CD4-positive, alpha-beta T cell treated with Interleukin-17A for 4 hours (primary cell): ENCODE data around the gene PHACTR3.

Experiments used
- DNase-seq: peaks from one replicate; pipeline ENCODE4 v3.0.0-alpha.2; 2020; ENCODE audit warnings: mixed read lengths

The PHACTR3 gene

DNA sequence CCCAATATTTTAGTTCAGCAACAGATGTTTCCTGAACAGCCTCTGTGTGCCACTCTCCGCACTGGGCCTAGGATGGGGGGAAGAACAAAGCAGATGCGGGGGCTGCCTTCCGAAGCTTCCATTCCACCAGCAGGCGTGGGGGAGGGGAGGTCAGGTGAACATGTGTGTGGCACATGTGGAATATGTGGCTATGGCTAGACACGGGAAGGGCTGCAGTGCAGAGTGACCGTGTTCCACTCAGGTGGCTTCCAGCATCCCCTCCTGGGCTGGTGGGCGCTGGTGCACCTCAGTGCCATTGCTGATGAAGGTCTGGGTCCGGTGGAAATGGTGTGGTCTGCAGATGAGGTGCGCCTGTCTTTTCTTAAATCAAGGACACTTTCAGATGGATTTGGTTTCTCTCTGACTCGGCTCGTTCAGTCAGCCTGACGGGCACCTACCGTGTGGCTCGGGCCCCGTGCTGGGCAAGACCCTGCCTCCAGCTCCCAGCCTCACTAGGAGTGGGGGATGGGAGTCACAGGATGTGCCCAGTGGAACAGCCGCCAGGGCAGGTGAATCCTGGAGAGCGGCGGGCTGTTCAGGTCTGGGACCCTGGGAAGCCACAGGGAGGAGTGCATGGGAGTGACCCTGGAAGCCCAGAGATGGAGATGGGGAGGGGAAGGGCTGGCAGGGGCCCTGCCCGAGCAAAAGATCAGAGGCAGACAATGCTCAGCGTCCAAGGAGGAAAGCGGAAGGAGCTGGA lies 218.1 kb downstream of the PHACTR3 start:
- no peak for DNase-seq

DNA sequence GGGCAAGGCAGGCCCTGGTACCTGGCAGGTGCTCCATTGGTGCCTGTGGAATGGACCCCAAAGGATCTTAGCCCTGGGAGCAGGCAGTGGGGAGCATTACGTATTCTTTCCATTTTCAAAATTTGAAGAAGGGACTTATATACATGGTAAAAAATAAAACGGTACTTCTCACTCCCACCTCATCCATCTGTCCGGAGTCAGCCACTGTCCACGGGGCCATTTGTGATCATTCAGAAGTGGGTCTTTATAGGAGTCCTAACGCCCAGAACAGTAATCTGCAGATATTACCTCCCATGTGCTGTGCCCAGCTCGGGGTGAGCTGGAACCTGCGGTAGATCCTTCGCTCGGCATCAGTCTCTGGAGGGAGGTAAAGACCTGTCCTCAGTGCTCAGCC lies 218.7 kb downstream of the PHACTR3 start:
- no peak for DNase-seq

DNA sequence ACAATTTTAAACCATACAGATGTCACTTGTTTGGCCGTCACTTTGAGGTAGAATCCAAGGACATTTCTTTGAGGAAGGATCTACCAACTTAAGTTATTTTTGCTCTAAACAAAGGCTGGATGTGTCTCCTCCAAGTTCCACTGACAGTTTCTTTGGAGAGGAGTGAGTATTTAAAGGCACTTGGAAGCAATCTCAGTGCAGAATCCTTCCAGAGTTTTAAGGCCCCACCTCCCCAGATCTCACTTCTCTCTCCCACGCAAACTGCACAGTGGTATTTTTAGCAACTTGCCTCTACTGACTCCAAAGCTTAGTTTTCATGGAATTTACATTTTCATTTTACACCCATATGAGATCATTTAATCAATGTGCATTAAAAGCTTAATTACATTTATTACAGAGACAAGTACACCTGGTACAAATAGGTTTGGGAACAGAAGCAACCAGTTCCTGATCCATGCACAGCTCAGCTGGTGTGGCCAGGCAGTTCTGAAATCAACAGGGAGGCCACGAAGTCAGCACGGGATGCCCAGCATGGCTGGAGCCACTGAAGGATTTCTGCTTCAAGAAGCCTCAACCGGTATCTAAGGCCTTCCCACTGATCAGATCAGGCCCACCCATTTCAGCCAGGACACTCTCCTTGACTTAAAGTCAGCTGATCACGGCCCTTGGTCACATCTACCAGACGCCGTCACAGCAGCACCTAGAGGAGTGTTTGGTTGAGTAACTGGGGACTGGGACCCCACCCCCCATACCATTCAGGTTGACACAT lies 219.3 kb downstream of the PHACTR3 start:
- DNase-seq = no peak

DNA sequence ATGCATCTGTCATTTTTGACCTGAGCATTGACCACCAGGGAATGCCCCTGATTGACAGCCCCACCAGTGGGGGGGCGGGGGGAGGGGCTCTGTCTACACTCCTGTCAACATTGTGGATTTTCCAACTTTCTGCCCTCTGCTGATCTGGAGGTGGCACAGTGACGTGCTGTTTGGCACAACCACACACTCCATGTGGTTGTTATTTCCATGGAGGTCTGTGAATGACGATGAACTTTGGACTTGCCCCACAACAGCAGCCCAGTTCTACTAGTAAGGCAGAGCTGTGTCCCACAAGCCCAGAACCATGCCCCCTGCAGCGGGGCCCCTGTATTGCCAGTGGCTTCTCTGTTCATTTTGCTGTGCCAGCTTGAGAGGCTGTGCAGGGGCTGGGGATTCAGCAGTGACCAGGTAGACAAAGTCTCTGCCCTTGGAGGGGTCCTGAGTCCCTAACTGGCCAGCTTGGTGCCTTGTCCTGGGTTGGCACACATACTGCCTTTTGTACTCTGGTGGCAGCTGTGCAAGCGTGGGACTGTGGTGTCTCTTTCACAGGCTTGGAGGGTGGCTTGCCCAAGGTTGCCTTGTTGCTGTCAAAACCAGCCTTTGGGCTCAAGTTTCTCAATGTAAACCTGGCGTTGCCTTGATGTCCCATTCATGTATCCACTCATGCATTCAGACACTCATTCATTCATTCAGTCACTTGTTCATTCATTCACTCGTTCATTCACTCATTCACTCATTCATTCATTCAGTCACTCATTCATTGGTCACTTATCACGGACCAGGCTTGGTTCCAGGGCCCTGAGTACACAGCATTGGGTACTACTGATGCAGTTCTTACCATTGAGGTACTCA lies 220.6 kb downstream of the PHACTR3 start:
- no peak for DNase-seq

DNA sequence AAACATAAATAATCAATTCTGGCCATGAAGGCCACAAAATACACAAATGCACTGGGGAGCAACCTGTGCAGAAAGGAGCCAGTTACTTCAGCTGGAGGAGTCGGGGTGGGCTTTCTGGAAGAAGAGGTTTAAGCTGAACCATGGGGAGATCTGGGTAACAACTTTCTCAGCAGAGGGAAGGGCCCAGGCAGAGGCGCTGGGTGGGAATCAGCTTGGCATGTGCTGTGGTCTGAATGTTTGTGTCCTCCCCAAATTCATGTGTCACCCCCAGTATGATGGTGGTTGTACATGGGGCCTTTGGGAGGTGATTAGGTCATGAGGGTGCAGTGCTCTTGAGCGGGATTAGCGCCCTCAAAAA lies 221.2 kb downstream of the PHACTR3 start:
- no peak for DNase-seq

DNA sequence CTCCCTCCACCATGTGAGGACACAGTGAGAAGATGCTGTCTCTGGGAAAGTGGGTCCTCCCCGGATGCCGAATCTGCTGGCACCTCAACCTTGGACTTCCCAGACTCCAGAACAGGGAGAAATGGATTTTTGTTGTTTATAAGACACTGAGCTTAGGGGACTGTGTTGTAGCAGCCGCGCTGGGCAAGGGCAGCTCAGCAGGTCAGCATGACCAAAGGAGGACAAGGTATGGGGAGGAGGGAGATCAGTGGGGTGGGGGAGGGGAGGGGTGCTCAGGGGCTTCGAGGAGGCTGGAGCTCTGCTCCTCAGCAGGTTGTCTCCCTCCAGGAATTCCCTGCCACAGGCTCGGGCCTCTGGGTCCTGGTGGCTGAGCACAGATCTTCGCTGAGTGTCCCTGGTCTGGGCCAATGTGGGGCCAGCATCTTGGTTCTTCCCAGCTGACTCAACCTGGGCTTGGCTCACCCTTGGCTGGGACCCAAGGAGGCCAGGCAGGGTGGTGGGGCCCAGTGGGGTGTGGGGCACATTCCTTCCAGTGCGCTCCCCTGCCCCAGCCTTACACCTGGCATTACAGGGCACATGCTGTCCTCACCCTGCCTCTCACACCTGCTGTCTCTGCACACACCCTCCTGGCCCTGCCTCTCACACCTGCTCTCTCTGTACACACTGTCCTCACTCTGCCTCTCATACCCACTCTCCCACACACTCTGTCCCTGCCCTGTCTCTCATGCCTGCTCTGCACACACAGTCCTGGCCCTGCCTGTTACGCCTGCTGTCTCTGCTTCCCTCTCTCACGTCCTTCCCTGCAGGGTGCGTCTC lies 221.8 kb downstream of the PHACTR3 start:
- DNase-seq = no peak

DNA sequence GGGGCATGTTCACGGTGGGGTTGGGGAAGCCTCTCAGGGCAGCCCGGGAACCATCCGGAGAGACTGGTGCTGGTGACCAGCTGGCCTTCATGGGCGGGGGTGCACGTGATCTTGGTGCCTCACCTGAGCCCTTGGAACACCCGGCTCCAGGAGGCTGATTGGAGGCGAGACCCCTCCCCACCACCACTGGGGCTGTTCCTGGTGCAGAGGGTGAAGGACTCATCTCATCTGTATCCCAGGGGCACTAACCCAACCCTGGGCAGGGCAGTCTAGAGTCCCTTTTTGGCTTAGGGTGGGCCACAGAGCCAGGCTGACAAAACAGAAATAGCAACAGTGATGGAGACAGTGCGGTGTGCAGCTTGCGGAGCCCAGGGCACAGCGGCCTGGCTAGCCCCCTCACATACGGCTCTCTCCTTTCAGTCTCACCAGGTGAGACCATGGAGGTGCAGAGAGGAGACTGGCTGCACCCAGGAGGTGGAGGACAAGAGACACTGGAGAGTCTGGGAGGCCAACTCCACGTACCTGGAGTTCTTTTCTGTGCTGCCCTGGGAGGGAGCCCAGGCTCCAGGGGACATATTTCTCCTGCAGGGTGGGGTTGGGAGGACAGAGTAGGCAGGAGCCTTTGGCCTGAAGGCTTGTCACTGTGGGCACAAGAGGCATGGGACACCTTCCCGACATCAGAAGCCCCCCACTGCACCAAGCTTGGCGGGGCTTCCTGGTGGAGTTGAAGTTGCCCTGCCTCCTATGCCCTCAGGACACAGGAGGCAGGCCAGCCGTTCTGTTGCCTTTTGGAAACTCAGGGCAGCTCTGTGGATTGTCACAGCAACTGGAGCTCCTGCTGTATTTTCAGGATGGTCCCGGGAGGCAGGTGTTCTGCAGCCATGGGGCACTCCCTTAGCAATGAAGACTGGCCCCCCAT lies 223.1 kb downstream of the PHACTR3 start:
- no peak for DNase-seq

DNA sequence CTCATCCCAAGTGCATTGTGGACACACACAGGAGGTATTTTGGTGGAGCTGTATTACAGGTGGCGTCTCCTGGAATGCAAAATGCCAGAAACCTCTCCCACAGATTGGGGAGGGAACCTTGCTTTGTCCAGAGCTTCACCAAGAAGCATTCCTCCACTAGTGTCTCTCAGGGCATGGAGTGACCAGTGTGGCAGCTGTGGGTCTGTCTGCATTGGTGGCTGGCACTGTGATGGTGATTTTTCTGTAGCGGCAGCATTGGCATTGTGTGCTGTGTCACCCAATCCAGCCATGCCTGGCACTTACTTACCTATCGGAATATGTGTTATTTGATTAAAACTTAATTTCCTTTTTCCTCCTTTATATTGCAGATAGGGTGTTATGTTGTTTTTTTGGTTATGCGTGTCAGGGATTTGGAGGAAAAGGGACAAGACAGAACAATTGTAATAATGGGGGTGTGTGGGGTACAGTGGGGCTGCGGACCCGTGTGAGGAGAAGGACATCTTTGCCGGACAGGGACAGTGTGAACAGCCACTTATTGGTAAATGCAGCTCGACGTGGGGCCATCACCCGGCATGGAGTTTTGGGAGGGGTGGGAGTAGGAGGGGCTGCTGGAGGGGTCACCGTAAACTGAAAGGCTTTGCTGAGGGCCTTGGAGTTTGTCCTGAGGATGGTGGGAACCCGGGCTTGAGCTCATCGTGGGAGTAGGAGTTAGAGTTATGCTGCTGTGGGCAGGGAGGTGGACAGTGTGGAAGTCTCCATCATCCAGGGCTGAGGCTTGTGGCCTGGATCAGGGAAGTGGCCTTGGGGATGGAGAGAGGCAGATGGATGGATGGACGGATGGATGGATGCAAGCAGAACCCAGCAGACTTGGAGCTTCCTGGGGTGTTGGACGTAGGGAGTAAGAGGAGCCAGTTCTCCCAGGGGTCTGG lies 224.0 kb downstream of the PHACTR3 start:
- no peak for DNase-seq

DNA sequence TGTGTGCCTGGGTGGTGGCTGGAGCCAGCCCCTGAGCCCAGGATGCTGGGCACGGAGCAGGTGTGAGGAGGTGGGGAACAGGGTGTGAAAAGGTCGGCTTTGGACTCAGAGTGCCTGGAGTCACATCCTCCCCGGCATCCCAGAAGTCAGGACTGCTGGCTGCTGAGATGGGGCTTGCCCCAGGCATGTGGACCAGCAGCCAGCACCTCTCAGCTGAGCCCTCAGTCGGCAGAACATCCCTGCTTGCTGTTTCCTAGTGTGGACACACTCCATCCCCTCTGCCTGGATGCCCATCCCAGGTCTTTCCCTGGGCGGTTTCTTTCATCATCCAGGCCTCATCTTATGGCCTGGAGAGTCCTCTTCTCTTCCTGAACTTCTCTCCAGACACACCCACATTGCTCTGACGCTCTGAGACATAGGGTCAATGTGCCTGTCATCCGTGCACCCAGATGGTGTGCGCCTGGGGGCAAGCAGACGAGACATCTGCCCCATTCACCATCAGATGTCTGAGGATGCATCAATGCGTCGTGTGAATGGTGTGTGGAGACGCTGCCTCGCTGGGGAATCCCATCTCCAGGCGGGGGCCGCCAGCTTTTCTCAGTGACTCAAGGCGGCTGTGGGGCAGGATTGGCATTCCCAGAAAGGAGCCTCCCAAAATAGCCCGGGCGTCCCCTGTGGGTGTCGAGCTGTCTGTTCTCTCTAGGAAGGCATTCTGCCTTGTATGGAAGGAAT lies 224.9 kb downstream of the PHACTR3 start:
- no peak for DNase-seq

DNA sequence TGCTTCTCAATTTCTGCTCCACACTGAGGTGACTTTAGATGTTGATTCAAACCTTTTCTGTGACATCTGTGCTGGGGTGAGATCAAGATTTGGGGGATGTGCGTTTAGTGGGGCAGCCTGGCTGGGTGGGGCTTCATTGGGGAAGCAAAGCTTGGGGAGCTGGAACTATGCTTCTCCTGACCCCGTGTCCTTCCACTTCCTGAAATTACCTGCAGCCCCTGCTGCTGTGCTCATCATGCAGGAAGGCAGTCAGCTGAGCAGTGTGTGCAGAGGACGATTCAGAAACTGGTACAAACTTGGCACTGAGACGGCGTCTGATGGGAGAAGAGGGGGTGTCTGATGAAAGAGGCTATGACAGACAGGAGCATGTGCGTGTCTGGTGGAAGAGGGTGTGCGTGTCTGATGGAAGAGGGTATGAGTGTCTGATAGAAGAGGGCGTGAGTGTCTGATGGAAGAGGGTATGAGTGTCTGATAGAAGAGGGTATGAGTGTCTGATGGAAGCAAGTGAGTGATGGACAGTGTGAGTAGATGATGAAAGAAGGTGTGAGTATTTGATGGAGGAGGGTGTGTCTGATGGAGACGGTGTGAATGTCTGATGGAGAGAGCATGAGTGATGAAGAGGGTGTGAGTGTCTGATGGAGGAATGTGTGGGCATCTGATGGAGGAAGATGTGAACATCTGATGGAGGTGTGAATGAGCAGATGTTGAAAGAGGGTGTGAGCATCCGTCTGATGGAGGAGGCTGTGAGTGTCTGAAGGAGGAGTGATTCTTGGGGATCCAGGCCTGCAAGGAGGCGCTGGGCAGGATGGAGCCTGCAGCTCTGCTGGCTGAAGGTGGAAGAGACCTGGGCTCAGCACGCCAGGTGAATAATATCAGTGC lies 225.7 kb downstream of the PHACTR3 start:
- no peak for DNase-seq

DNA sequence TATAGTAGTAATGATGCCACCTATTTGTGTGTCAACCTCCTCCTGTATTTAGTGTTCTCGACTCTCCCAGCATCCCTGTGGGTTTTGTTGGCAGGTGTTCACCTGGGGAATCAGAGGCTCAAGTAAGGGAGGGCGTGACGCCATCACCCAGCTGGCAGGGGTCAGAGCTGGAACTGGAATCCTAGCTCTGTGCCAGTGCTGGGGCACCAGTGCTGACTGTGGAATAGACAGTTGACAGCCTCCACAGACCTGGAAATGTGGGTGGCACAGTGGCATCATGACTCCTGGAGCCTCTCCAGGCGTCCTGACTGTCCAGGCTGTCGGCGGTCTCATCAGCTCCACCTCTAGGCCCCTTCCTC lies 226.3 kb downstream of the PHACTR3 start:
- no peak for DNase-seq

DNA sequence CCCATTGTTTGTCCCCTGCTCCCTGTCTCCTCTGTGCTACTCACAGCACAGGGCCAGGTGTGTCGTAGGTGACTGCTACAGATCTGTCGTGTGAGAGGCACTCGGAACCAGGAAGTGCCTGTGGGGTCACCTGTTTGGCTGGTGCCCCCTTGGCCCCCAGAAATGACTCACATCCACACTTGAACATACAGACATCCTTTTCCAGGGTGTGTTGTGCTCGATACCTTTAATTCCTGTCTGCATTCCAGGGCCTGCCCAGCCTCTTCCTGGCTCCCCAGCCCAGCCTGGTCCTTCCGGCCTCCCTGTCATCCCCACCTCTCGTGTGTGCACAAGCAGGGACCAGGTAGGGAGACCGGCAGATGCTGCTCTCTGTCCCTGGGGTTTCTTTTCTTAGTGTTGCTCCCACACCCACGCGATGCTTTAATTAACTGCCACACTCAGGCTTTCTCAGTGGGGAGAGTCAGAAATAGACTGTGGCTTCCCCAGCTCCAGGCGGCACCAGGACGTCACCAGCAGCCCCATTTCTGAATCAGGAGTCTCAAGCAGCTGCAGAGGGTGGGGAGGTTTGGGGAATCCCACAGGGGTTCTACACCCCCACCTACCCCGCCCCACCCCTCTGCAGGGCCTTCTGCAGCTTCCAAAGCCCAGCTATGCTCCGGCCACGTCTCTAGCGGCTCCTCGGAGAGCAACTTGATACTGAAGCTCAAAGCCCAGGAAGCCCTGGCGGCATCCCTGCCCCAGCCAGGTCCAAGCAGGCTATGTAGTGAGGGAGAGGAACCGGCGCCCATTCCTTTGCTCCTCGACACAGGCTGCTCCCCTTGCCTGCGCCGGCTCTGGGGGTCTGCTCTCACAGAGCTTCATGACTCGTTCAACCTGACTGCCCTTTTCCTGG lies 226.9 kb downstream of the PHACTR3 start:
- no peak for DNase-seq

DNA sequence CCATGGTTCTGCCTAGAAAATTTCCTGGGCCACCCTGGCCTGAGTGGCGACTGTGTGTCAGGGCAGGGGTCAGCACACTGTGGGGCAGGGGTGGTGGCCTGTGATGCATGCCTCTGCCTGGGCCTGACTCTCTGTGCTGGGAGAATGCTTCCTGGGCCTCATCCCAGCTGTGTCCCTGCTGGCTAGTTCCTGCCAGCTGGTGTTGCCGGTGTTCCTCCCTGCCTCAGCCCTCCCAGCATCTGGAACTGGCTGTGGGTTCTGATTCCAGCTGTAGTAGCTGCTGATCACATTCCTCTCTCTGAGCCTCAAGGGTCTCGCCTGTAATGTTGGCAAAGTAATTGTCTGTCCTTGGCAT lies 227.6 kb downstream of the PHACTR3 start:
- DNase-seq = no peak

DNA sequence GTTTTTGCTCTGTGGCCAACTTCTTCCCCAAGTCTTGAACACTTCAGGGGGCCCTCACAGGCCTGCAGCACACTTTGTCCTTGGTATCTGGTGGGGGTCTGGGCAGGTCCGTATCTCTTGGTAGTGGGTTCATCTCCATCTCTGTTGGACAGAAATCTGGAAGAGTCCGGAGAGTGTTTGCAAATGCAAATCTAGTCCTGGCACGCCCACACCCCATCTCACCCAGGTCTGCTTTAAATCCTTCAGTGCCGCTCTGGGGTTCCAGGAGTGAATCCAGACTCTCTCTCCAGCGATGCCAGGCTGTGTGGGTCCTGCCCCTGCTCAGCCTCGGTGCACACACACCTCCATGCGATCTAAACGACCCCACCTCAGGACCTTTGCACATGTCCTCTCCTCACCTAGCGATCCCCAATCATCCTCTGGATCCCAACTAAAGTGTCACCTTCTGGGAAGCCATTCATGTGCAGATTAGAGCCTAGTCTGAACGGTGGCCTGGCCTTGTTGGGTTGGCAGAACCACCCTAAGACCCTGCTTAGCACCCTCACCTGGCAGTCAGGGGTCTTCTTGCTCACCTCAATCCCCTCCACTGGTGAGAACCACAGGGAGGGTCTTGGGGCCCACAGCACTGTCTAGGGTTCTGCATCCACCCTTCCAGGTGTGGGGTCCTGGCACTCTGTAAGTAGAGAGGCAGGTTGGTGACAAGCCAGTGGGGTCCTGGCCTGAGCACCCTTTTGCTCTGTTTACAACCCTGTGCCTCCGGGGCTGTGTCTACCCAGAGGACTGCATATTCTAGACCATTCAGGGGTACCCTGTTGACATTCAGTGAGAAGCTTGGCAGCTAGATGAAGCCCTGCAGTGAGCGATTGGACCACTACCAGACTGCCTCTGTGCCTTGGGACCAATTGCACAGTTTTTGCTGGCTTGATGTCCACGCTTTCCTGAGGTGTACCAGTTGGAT lies 228.3 kb downstream of the PHACTR3 start:
- DNase-seq = no peak

DNA sequence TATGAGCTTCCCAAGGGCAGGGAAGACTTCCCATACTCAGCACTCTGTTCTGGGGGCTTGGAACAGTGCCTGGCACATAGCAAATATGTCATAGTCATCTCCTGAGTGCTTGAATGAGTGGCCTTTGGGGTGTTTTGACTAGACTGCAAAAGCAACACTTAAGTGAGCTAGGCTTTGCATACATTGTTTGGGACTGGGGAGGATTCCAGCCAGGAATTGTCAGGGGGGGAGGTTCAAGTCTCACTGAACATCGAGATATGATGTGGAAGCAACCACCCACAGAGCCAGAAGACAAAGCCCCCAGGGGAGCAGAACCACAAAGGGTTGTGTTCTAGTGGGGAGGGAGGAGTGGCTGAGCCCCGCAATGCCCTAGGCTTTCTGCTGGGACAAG lies 230.7 kb downstream of the PHACTR3 start:
- no peak for DNase-seq
